Measurements from ENCODE around the gene SLC16A3. TPM values are rescaled to one million over a fixed set of nuclear protein-coding genes. Genes with fewer than 3 reads are reported as not detected.

The SLC16A3 gene
- total RNA-seq, 1 donor from 2014 or later = 253 TPM

DNA sequence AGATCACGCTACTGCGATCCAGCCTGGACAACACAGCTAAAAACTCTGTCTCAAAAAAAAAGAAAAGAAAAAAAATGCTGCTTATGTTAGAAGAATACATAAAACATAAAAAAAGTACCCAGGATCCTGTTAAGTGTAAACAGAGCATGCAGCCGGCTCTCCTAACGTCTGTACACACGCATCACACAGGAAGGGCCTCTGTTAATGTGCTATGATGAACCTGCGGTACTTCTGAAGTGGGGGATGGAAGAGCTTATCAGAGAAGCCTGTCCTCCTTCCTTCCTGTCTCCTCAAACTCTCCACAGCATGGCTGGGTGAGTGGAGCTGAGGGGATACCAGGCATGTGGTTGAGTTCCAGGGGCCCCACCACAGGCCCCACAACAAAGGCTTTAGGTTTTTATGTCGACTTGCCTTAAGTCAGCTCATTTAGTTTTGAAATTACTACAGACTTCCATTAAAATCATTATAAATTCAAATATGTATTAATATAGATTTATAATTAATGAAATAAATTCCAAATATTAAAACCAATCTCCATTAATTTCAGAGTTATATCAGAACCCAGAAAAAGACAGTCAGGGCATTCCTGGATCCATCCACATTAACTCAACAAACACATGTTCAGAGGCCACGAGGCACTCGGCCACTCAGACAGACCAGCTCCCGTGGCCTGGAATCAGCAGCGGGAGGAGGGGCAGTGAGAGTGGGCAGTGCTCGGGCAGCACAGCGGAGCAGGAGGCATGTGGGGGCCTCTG lies 27.9 kb upstream of the SLC16A3 start:
- DNase-seq (ENCODE audit: low spot score in 2 of 2) = no peak

DNA sequence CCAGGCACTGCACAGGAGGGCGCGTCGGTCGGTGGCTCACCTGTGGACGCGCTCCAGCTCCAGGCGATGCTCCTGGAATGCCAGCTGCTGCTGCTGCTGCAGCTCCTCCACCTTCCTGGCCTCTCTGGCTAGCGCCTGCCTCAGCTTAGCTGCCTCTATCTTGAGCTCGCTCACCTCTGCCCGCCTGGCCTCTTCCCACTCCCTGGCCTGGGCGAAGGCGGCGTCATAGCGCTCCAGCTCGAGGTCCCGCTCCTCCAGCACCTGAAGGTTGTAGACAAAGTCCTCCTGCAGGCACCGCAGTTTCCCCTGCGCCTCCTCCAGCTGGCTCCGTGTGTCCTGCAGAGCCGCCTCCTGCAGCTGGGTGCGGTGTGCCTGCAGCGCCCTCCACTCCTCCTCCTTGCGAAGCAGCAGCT lies 27.3 kb upstream of the SLC16A3 start:
- peaks cover 3 to 15% of the 10 kb centered on the region in 2 donors for H3K36me3 ChIP-seq
- intact Hi-C loops (cut with DNase I) = no loop called here
- no peaks in the 10 kb centered on the region for H3K27me3 ChIP-seq
- no peak overlapping the region for H3K27ac ChIP-seq
- no peak for DNase-seq (ENCODE audit: low spot score in 2 of 2)
- peaks cover 0 to 7% of the 10 kb centered on the region in 2 donors for H3K4me1 ChIP-seq
- no peak for TF ChIP-seq CTCF (IDR thresholded peaks at IDR 0.05)
- no peak overlapping the region for H3K4me3 ChIP-seq
- H3K9me3 ChIP-seq = no peaks in the 10 kb centered on the region

More for the DNA sequence above, 27.9 kb upstream of the SLC16A3 start:
- Histone ChIP-seq H3K4me1 (peaks cover 0 to 8% of the 10 kb centered on the region in 2 donors), H3K27ac (no peak overlapping the region), H3K27me3 (no peaks in the 10 kb centered on the region), H3K36me3 (peaks cover 3 to 16% of the 10 kb centered on the region in 2 donors), H3K4me3 (no peak overlapping the region), H3K9me3 (no peaks in the 10 kb centered on the region)
- no peak for TF ChIP-seq CTCF (IDR thresholded peaks at IDR 0.05)
- intact Hi-C loops (cut with DNase I) = no loop called here

DNA sequence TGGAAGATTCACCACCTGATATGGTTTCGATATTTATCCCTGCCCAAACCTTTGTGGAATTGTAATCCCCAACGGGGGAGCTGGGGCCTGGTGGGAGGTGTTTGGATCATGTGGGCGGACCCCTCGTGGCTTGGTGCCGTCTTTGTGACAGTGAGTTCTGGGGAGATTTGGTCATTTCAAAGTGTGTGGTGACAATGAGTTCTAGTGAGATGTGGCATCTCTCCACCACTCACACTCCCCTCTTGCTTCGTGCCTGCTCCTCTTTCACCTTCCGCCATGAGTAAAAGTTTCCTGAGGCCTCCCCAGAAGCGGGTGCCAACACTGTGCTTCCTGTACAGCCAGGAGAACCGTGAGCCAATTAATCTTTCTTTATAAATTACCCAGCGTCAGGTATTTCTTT lies 25.9 kb upstream of the SLC16A3 start:
- Histone ChIP-seq H3K27ac (no peak overlapping the region), H3K27me3 (no peaks in the 10 kb centered on the region), H3K4me1 (peaks cover 0 to 7% of the 10 kb centered on the region in 2 donors), H3K4me3 (no peak overlapping the region), H3K36me3 (peaks cover 3 to 9% of the 10 kb centered on the region in 2 donors), H3K9me3 (no peaks in the 10 kb centered on the region)
- no peak for TF ChIP-seq CTCF (IDR thresholded peaks at IDR 0.05)
- intact Hi-C loops (cut with DNase I) = no loop called here
- no peak for DNase-seq (ENCODE audit: low spot score in 2 of 2)

GRCh38 chr17:82203920-82204319 lies 24.9 kb upstream of the SLC16A3 start:
- no peak overlapping the region for H3K27ac ChIP-seq
- intact Hi-C loops (cut with DNase I) = no loop called here
- no peaks in the 10 kb centered on the region for H3K9me3 ChIP-seq
- H3K4me3 ChIP-seq = no peak overlapping the region
- peaks cover 0 to 7% of the 10 kb centered on the region in 2 donors for H3K4me1 ChIP-seq
- H3K27me3 ChIP-seq = no peaks in the 10 kb centered on the region
- H3K36me3 ChIP-seq = peaks cover 3 to 8% of the 10 kb centered on the region in 2 donors
- no peak for TF ChIP-seq CTCF (IDR thresholded peaks at IDR 0.05)
- no peak for DNase-seq (ENCODE audit: low spot score in 2 of 2)

DNA sequence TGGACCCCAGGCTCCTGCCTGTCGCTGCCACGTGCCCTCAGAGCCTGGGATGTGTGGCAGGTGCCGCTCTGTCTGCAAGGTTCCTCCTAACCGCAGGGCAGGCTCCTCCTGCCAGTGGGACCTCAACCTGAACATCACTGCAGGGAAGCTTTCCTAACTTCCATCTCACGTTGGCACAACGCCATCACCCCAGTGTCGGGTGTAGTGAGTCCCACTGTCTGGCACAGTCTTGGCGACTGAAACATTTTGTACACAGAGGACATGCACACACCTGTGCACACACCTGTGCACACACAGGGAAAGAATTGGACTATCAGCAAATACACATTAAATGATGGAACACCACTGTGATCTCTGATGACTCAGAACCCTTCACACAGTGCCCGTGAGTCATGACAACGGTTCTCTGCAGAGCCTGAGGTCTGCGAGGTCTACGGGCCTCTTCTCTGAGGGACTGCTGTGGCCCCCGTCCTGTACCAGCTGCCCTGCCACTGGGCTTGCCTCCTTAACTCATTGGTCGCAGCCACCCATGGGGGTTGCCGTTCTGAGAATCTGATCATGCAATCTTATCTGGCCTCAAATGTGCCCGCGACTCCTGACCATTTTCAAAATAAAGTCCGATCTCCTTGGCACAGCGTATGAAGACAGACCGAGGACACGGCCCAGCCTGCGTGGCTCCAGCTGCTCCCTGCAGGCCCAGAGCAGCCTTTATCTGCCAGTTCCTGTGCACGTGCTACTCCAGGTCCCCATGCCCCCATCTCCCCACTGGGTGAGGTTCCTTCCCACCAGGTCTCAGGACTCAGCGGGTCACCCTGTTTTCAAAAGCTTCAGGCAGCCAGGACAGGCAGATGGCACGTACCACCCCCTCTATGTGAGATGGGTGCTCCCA lies 23.8 kb upstream of the SLC16A3 start:
- no peaks in the 10 kb centered on the region for H3K9me3 ChIP-seq
- peaks cover 0 to 7% of the 10 kb centered on the region in 2 donors for H3K4me1 ChIP-seq
- H3K27me3 ChIP-seq = no peaks in the 10 kb centered on the region
- DNase-seq (ENCODE audit: low spot score in 2 of 2) = no peak
- no peak overlapping the region for H3K4me3 ChIP-seq
- peaks cover 0 to 6% of the 10 kb centered on the region in 2 donors for H3K36me3 ChIP-seq
- H3K27ac ChIP-seq = peak overlapping the region in 1 of 2 donors; percentile 23
- intact Hi-C loops (cut with DNase I) = loop anchor here (5.0 kb wide), 1 partner anchor 37 kb away; no protein-coding TSS in a partner anchor
- TF ChIP-seq CTCF (IDR thresholded peaks at IDR 0.05) = no peak

Measured in ascending aorta (tissue), 2 donors.